Testis (tissue), 2 donors: Measurements from ENCODE around the gene R3HDM2.

Source experiments
- POLR2A ChIP-seq: fragments of 450-650 bp; IDR thresholded peaks from one replicate; pipeline ENCODE4 v1.6.1; 2017; ENCODE audit warnings: antibody characterized with exemption, mild to moderate bottlenecking, moderate library complexity
- TF ChIP-seq, protein P1 (sequence below), 3 experiments: fragments of 450-650 bp in 2 of 3; fragments of 200-600 bp in 1 of 3; sonication (generic) in 1 of 3; IDR thresholded peaks; one replicate each; pipeline ENCODE4 v1.5.1; 2016 to 2019; ENCODE audit warnings: antibody characterized with exemption in 3 of 3, mild to moderate bottlenecking in 2 of 3, moderate library complexity in 1 of 3

GRCh38 chr12:57433370-57433769, 2.5 kb upstream of the R3HDM2 start:
- TF ChIP-seq, protein P1, sequence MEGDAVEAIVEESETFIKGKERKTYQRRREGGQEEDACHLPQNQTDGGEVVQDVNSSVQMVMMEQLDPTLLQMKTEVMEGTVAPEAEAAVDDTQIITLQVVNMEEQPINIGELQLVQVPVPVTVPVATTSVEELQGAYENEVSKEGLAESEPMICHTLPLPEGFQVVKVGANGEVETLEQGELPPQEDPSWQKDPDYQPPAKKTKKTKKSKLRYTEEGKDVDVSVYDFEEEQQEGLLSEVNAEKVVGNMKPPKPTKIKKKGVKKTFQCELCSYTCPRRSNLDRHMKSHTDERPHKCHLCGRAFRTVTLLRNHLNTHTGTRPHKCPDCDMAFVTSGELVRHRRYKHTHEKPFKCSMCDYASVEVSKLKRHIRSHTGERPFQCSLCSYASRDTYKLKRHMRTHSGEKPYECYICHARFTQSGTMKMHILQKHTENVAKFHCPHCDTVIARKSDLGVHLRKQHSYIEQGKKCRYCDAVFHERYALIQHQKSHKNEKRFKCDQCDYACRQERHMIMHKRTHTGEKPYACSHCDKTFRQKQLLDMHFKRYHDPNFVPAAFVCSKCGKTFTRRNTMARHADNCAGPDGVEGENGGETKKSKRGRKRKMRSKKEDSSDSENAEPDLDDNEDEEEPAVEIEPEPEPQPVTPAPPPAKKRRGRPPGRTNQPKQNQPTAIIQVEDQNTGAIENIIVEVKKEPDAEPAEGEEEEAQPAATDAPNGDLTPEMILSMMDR (IDR thresholded peaks at IDR 0.05), result no peak
- TF ChIP-seq POLR2A, result no peak
